Neural progenitor cell (in vitro differentiated cells): ENCODE results near the gene PPP1R14B. TPM values are rescaled to one million over a fixed set of nuclear protein-coding genes. Genes with fewer than 3 reads are reported as not detected.
A peak's percentile ranks its signal among the peaks of the same experiment; 100 is the strongest.

Experiments used
- DNase-seq: peaks from one replicate; pipeline ENCODE4 v3.0.0-alpha.2; 2016; ENCODE audit warnings: low spot score
- H2AFZ ChIP-seq: fragments of 200-600 bp; sonication (generic); replicated peaks from 2 replicates; pipeline ENCODE4 v1.6.1; 2016; ENCODE audit warnings: antibody characterized with exemption
- H3F3A ChIP-seq: fragments of 200-600 bp; sonication (generic); 2 replicates; pipeline ENCODE4 v1.6.1; 2016; ENCODE audit warnings: antibody characterized with exemption, low read depth
- H3K27ac ChIP-seq: fragments of 200-600 bp; sonication (generic); 2 replicates; pipeline ENCODE4 v1.5.1; 2016; ENCODE audit warnings: mild to moderate bottlenecking
- H3K27me3 ChIP-seq: fragments of 200-600 bp; sonication (generic); 2 replicates; pipeline ENCODE4 v1.6.1; 2016; ENCODE audit warnings: mild to moderate bottlenecking, moderate library complexity
- H3K36me3 ChIP-seq: fragments of 200-600 bp; sonication (generic); 2 replicates; pipeline ENCODE4 v1.5.1; 2016
- H3K4me1 ChIP-seq: fragments of 200-600 bp; sonication (generic); 2 replicates; pipeline ENCODE4 v1.6.1; 2016; ENCODE audit warnings: mixed run types
- H3K4me2 ChIP-seq: fragments of 200-600 bp; sonication (generic); 2 replicates; pipeline ENCODE4 v1.6.1; 2016
- H3K4me3 ChIP-seq: fragments of 200-600 bp; sonication (generic); 2 replicates; pipeline ENCODE4 v1.5.1; 2016
- H3K79me2 ChIP-seq: fragments of 200-600 bp; sonication (generic); 2 replicates; pipeline ENCODE4 v1.6.1; 2016; ENCODE audit warnings: low read depth
- H3K9ac ChIP-seq: fragments of 200-600 bp; sonication (generic); 2 replicates; pipeline ENCODE4 v1.6.1; 2016
- H3K9me3 ChIP-seq: fragments of 200-600 bp; sonication (generic); 2 replicates; pipeline ENCODE4 v1.5.1; 2016; ENCODE audit warnings: low read depth
- H4K20me1 ChIP-seq: fragments of 200-600 bp; sonication (generic); 2 replicates; pipeline ENCODE4 v1.6.1; 2016; ENCODE audit warnings: low read depth
- H3K27ac Mint-ChIP-seq: 3 replicates; pipeline ENCODE4 v1.8.0; 2021; ENCODE audit warnings: mixed read lengths
- H3K27me3 Mint-ChIP-seq: 2 replicates; pipeline ENCODE4 v1.8.0; 2022; ENCODE audit warnings: low read depth, mild to moderate bottlenecking, inconsistent platforms, moderate library complexity, mixed read lengths; ENCODE audit not compliant: insufficient read depth
- H3K36me3 Mint-ChIP-seq: 3 replicates; pipeline ENCODE4 v1.8.0; 2021; ENCODE audit warnings: mixed read lengths
- H3K4me1 Mint-ChIP-seq: 3 replicates; pipeline ENCODE4 v1.8.0; 2021; ENCODE audit warnings: mixed read lengths
- H3K4me3 Mint-ChIP-seq: 3 replicates; pipeline ENCODE4 v1.8.0; 2021; ENCODE audit warnings: mild to moderate bottlenecking, moderate library complexity, mixed read lengths
- H3K9me3 Mint-ChIP-seq: 3 replicates; pipeline ENCODE4 v1.8.0; 2020; ENCODE audit warnings: mixed read lengths
- EZH2 ChIP-seq: fragments of 200-600 bp; sonication (generic); IDR thresholded peaks from 2 replicates; pipeline ENCODE4 v1.6.1; 2017; ENCODE audit warnings: antibody characterized with exemption, mild to moderate bottlenecking, moderate library complexity
- EZH2phosphoT487 ChIP-seq: fragments of 200-600 bp; sonication (generic); IDR thresholded peaks from 2 replicates; pipeline ENCODE4 v1.6.1; 2017; ENCODE audit warnings: antibody characterized with exemption
- total RNA-seq: library from RNA; depleted of rRNA; stranded (reverse); fragments of >200 nt; gene quantifications from 2 replicates; pipeline ENCODE4 v1.2.3, GENCODE V29; 2015; ENCODE audit warnings: low replicate concordance
- TF ChIP-seq, protein P1 (sequence below): fragments of 200-600 bp; sonication (generic); IDR thresholded peaks from 2 replicates; pipeline ENCODE4 v1.5.1; 2017; ENCODE audit warnings: antibody characterized with exemption, mild to moderate bottlenecking

The PPP1R14B gene
- total RNA-seq, 1 donor from 2014 or later: 107 TPM

GRCh38 chr11:64207256-64208085 lies 39.3 kb downstream of the PPP1R14B start:
- Histone ChIP-seq H3K4me3 (no peak overlapping the region), H3K36me3 (no peaks in the 10 kb centered on the region), H3K9me3 (no peaks in the 10 kb centered on the region), H3K4me1 (peaks cover 8% of the 10 kb centered on the region), H3K4me2 (no peak overlapping the region), H4K20me1 (peaks cover 34% of the 10 kb centered on the region), H3K27me3 (no peaks in the 10 kb centered on the region), H3F3A (peaks cover 28% of the 10 kb centered on the region), H3K79me2 (no peaks in the 10 kb centered on the region), H3K27ac (no peak overlapping the region), H3K9ac (no peak overlapping the region), H2AFZ (no peak overlapping the region)
- Mint-ChIP-seq H3K4me3 (no peak overlapping the region), H3K9me3 (no peaks in the 10 kb centered on the region), H3K4me1 (peaks cover 16% of the 10 kb centered on the region), H3K27ac (no peak overlapping the region), H3K27me3 (peaks cover 8% of the 10 kb centered on the region), H3K36me3 (peaks cover 17% of the 10 kb centered on the region)
- TF ChIP-seq EZH2phosphoT487: no peak
- TF ChIP-seq EZH2: no peak
- TF ChIP-seq, protein P1, sequence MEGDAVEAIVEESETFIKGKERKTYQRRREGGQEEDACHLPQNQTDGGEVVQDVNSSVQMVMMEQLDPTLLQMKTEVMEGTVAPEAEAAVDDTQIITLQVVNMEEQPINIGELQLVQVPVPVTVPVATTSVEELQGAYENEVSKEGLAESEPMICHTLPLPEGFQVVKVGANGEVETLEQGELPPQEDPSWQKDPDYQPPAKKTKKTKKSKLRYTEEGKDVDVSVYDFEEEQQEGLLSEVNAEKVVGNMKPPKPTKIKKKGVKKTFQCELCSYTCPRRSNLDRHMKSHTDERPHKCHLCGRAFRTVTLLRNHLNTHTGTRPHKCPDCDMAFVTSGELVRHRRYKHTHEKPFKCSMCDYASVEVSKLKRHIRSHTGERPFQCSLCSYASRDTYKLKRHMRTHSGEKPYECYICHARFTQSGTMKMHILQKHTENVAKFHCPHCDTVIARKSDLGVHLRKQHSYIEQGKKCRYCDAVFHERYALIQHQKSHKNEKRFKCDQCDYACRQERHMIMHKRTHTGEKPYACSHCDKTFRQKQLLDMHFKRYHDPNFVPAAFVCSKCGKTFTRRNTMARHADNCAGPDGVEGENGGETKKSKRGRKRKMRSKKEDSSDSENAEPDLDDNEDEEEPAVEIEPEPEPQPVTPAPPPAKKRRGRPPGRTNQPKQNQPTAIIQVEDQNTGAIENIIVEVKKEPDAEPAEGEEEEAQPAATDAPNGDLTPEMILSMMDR: no peak
- peak; percentile 2 for DNase-seq

GRCh38 chr11:64206457-64207255 lies 40.1 kb downstream of the PPP1R14B start, which contains the start of gene FERMT3:
TSS of gene FERMT3 (plus strand) at chr11:64206721. CDS start at chr11:64207365, 644 bp downstream.
- H3K36me3 ChIP-seq: no peaks in the 10 kb centered on the region
- TF ChIP-seq, protein P1: no peak
- TF ChIP-seq EZH2: no peak
- no peak for TF ChIP-seq EZH2phosphoT487
- H3K27ac ChIP-seq: peak within 1 kb of the TSS; percentile 3
- H4K20me1 ChIP-seq: peaks cover 42% of the 10 kb centered on the region
- no peaks in the 10 kb centered on the region for H3K9me3 ChIP-seq
- H3K27me3 ChIP-seq: no peaks in the 10 kb centered on the region
- Mint-ChIP-seq H3K4me3 (no peak within 1 kb of the TSS), H3K36me3 (peaks cover 21% of the 10 kb centered on the region), H3K4me1 (peaks cover 13% of the 10 kb centered on the region), H3K9me3 (no peaks in the 10 kb centered on the region), H3K27me3 (peaks cover 8% of the 10 kb centered on the region), H3K27ac (no peak within 1 kb of the TSS)
- no peak within 1 kb of the TSS for H3K9ac ChIP-seq
- H3K4me3 ChIP-seq: no peak within 1 kb of the TSS
- no peaks in the 10 kb centered on the region for H3K79me2 ChIP-seq
- peaks cover 33% of the 10 kb centered on the region for H3F3A ChIP-seq
- no peak for DNase-seq
- H3K4me1 ChIP-seq: peaks cover 8% of the 10 kb centered on the region
- no peak within 1 kb of the TSS for H2AFZ ChIP-seq
- no peak within 1 kb of the TSS for H3K4me2 ChIP-seq

DNA sequence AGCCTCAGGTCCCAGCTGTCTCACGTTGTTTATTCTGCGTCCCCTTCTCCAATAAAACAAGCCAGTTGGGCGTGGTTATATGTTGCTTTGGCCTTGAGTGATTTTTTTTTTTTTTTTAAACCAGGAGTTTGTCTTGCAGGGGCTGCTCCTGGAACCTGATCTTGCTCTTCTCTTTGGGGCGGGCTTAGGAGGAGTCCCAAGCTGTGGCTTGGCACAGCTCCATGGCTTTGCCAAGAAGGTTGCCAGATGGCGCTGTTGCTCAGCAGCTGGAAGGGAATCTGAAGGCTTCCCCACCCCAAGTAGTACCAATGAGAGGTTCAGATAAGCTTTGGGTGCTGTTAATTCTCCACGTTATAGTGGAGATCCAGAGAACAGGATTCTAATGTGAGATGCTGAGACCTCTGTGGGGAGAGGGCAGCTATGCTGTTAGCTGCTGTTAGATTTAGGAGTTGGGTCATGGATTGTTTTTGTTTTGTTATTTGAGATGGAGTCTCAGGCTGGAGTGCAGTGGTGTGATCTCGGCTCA lies 42.2 kb downstream of the PPP1R14B start:
- H3K9me3 Mint-ChIP-seq: no peaks in the 10 kb centered on the region
- TF ChIP-seq EZH2: no peak
- TF ChIP-seq, protein P1: peak; percentile 75
- H3K4me3 Mint-ChIP-seq: peak overlapping the region; percentile 44
- Histone ChIP-seq H3K4me2 (no peak overlapping the region), H3K4me1 (peaks cover 8% of the 10 kb centered on the region), H3K9ac (no peak overlapping the region), H3K79me2 (no peaks in the 10 kb centered on the region), H2AFZ (no peak overlapping the region), H3K27ac (no peak overlapping the region), H4K20me1 (peaks cover 52% of the 10 kb centered on the region), H3F3A (peaks cover 40% of the 10 kb centered on the region), H3K9me3 (no peaks in the 10 kb centered on the region), H3K4me3 (no peak overlapping the region), H3K36me3 (no peaks in the 10 kb centered on the region), H3K27me3 (no peaks in the 10 kb centered on the region)
- peaks cover 34% of the 10 kb centered on the region for H3K36me3 Mint-ChIP-seq
- DNase-seq: peak; percentile 85
- peaks cover 13% of the 10 kb centered on the region for H3K4me1 Mint-ChIP-seq
- no peak overlapping the region for H3K27ac Mint-ChIP-seq
- H3K27me3 Mint-ChIP-seq: peaks cover 6% of the 10 kb centered on the region
